ENCODE data around the gene TMEM221. TPM values are rescaled to one million over a fixed set of nuclear protein-coding genes. Genes with fewer than 3 reads are reported as not detected.

TMEM221 gene
- total and polyA plus RNA-seq, 10 of the 15 experiments (the other 5 are each of a cell fraction or from before 2014, with no cell fraction given), result 0.04 to 0.24 TPM; not detected in 8

GRCh38 chr19:17482877-17483604, 34.6 kb upstream of the TMEM221 start:
- no peaks in the 10 kb centered on the region for H3K4me1 ChIP-seq (ENCODE audit: control insufficient read depth, insufficient read depth, low read length)
- H3K9ac ChIP-seq (ENCODE audit: control insufficient read depth, insufficient read depth, low read length), result no peak overlapping the region
- CTCF ChIA-PET, result interaction anchor here (0.9 to 1.4 kb wide), 3 partner anchors 13 to 97 kb away, joined by 3 to 5 read pairs (median 4); no protein-coding TSS in a partner anchor
- H3K4me2 ChIP-seq (ENCODE audit: control insufficient read depth, insufficient read depth), result no peak overlapping the region
- no peaks in the 10 kb centered on the region for H3K36me3 ChIP-seq (ENCODE audit: control insufficient read depth in 2 of 2, insufficient read depth in 2 of 2, low read length in 1 of 2)
- no peaks in the 10 kb centered on the region for H3K79me2 ChIP-seq (ENCODE audit: control insufficient read depth, insufficient read depth, low read length)
- WGBS (ENCODE audit: insufficient coverage, insufficient replicate concordance, low lambda C conversion rate, missing lambda C conversion rate), result 51% methylated on average over 3 of the region's 3 CpGs
- no peak overlapping the region for H2AFZ ChIP-seq (ENCODE audit: control insufficient read depth, low read depth, low read length)
- no peaks in the 10 kb centered on the region for H3K9me3 ChIP-seq (replicated peaks; ENCODE audit: control insufficient read depth, insufficient read depth, low read length)
- H3K4me3 ChIP-seq, result no peak overlapping the region
- in situ Hi-C loops (cut with MboI), result no loop called here
- FAIRE-seq (no peak), ATAC-seq (no peak), DNase-seq (ENCODE audit: low read depth, low spot score) (no peak)
- no peak for TF ChIP-seq HDGF (IDR thresholded peaks at IDR 0.05)
- TF ChIP-seq ZNF24 (IDR thresholded peaks at IDR 0.05), result peak; percentile 98
- RAD21 ChIA-PET (ENCODE audit: unreplicated experiment), result no interaction called here
- no TSS peak for BruUV-seq (replicated peaks)
- no peaks in the 10 kb centered on the region for H3K27me3 ChIP-seq (replicated peaks in 1 of 2; ENCODE audit: control insufficient read depth in 2 of 2, insufficient read depth in 2 of 2, low read length in 1 of 2)
- SMC1A ChIA-PET (ENCODE audit: uncharacterized antibody, unreplicated experiment), result no interaction called here
- no peak overlapping the region for H3K27ac ChIP-seq (ENCODE audit: control insufficient read depth, insufficient read depth)
- intact Hi-C loops (cut with micrococcal nuclease; ENCODE audit: unreplicated experiment), result no loop called here
- POLR2A ChIA-PET, result no interaction called here
- H4K20me1 ChIP-seq (ENCODE audit: control insufficient read depth, insufficient read depth), result no peaks in the 10 kb centered on the region

DNA sequence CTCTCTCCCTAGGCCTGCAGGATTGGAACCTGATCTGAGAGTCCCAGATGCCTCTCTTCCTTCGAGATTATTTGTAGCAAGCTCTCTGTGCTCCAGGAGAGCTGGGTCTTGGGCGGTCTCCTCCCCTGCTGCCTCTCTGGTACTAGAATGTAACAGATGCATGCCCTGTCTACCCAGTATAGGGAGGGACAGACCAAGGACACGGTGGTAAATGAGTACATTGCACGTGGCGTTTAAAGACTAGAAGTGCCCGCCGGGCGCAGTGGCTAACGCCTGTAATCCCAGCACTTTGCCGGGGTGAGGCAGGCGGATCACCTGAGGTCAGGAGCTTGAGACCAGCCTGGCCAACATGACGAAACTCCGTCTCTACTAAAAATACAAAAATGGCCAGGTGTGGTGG, 33.5 kb upstream of the TMEM221 start:
- no peak overlapping the region for H2AFZ ChIP-seq (ENCODE audit: control insufficient read depth, low read depth, low read length)
- H3K27ac ChIP-seq (ENCODE audit: control insufficient read depth, insufficient read depth), result no peak overlapping the region
- no TSS peak for BruUV-seq (replicated peaks)
- TF ChIP-seq BMI1 (IDR thresholded peaks at IDR 0.05; ENCODE audit: borderline replicate concordance), result no peak
- no peaks in the 10 kb centered on the region for H3K4me1 ChIP-seq (ENCODE audit: control insufficient read depth, insufficient read depth, low read length)
- no peak for DNase-seq (ENCODE audit: low read depth, low spot score)
- H3K36me3 ChIP-seq (ENCODE audit: control insufficient read depth in 2 of 2, insufficient read depth in 2 of 2, low read length in 1 of 2), result no peaks in the 10 kb centered on the region
- no peaks in the 10 kb centered on the region for H4K20me1 ChIP-seq (ENCODE audit: control insufficient read depth, insufficient read depth)
- no peak for FAIRE-seq
- RAD21 ChIA-PET (ENCODE audit: unreplicated experiment), result no interaction called here
- no peak overlapping the region for H3K9ac ChIP-seq (ENCODE audit: control insufficient read depth, insufficient read depth, low read length)
- no peak for ATAC-seq
- intact Hi-C loops (cut with micrococcal nuclease; ENCODE audit: unreplicated experiment) (no loop called here), in situ Hi-C loops (cut with MboI) (no loop called here)
- H3K4me3 ChIP-seq, result no peak overlapping the region
- no peaks in the 10 kb centered on the region for H3K9me3 ChIP-seq (replicated peaks; ENCODE audit: control insufficient read depth, insufficient read depth, low read length)
- POLR2A ChIA-PET, result no interaction called here
- SMC1A ChIA-PET (ENCODE audit: uncharacterized antibody, unreplicated experiment), result no interaction called here
- H3K27me3 ChIP-seq (replicated peaks in 1 of 2; ENCODE audit: control insufficient read depth in 2 of 2, insufficient read depth in 2 of 2, low read length in 1 of 2), result no peaks in the 10 kb centered on the region
- no peaks in the 10 kb centered on the region for H3K79me2 ChIP-seq (ENCODE audit: control insufficient read depth, insufficient read depth, low read length)
- no peak overlapping the region for H3K4me2 ChIP-seq (ENCODE audit: control insufficient read depth, insufficient read depth)
- 69% methylated on average over 13 of the region's 13 CpGs for WGBS (ENCODE audit: insufficient coverage, insufficient replicate concordance, low lambda C conversion rate, missing lambda C conversion rate)
- CTCF ChIA-PET, result interaction anchor here (0.9 to 1.4 kb wide), 3 partner anchors 15 to 303 kb away, joined by 3 to 4 read pairs (median 3); no protein-coding TSS in a partner anchor
